ENCODE results near the gene CDC73. TPM values are rescaled to one million over a fixed set of nuclear protein-coding genes. Genes with fewer than 3 reads are reported as not detected.
A peak's percentile ranks its signal among the peaks of the same experiment; 100 is the strongest.

The CDC73 gene
- total RNA-seq, 2 donors from 2014 or later, result 61.2 to 62.8 TPM

GRCh38 chr1:193189442-193190095 lies 67.7 kb downstream of the CDC73 start:
- Histone ChIP-seq H3K4me1 (ENCODE audit: control insufficient read depth in 1 of 2, low read depth in 2 of 2) (peaks cover 42 to 60% of the 10 kb centered on the region in 2 donors), H3K36me3 (no peaks in the 10 kb centered on the region), H3K27ac (no peak overlapping the region), H3K4me3 (no peak overlapping the region), H3K9me3 (no peaks in the 10 kb centered on the region), H3K27me3 (replicated peaks; ENCODE audit: insufficient read depth) (no peaks in the 10 kb centered on the region)
- ATAC-seq (ENCODE audit: insufficient number of reproducible peaks, low FRiP score, low read depth) (no peak), DNase-seq (ENCODE audit: low spot score) (no peak)
- TF ChIP-seq CTCF (IDR thresholded peaks at IDR 0.05), result no peak

GRCh38 chr1:193190096-193190744 lies 68.4 kb downstream of the CDC73 start:
- DNase-seq (ENCODE audit: low spot score), result no peak
- no peak for ATAC-seq (ENCODE audit: insufficient number of reproducible peaks, low FRiP score, low read depth)
- H3K4me1 ChIP-seq (ENCODE audit: control insufficient read depth in 1 of 2, low read depth in 2 of 2), result peaks cover 42 to 56% of the 10 kb centered on the region in 2 donors
- TF ChIP-seq CTCF (IDR thresholded peaks at IDR 0.05), result peak; percentile 9
- no peaks in the 10 kb centered on the region for H3K27me3 ChIP-seq (replicated peaks; ENCODE audit: insufficient read depth)
- no peak overlapping the region for H3K4me3 ChIP-seq
- H3K27ac ChIP-seq, result no peak overlapping the region
- H3K9me3 ChIP-seq, result no peaks in the 10 kb centered on the region
- no peaks in the 10 kb centered on the region for H3K36me3 ChIP-seq

- H3K4me3 ChIP-seq, result no peak overlapping the region
- no peaks in the 10 kb centered on the region for H3K9me3 ChIP-seq
- ATAC-seq (ENCODE audit: insufficient number of reproducible peaks, low FRiP score, low read depth), result no peak
- H3K27me3 ChIP-seq (replicated peaks; ENCODE audit: insufficient read depth), result no peaks in the 10 kb centered on the region
- H3K4me1 ChIP-seq (ENCODE audit: control insufficient read depth in 1 of 2, low read depth in 2 of 2), result peaks cover 25 to 37% of the 10 kb centered on the region in 2 donors
- DNase-seq (ENCODE audit: low spot score), result no peak
- H3K36me3 ChIP-seq, result no peaks in the 10 kb centered on the region
- H3K27ac ChIP-seq, result no peak overlapping the region
- no peak for TF ChIP-seq CTCF (IDR thresholded peaks at IDR 0.05)
Observed at GRCh38 chr1:193192586-193192985, 70.8 kb downstream of the CDC73 start.

GRCh38 chr1:193199940-193200339 lies 78.1 kb downstream of the CDC73 start:
- no peak for TF ChIP-seq CTCF (IDR thresholded peaks at IDR 0.05)
- H3K9me3 ChIP-seq, result no peaks in the 10 kb centered on the region
- no peaks in the 10 kb centered on the region for H3K4me1 ChIP-seq (ENCODE audit: control insufficient read depth in 1 of 2, low read depth in 2 of 2)
- no peak for ATAC-seq (ENCODE audit: insufficient number of reproducible peaks, low FRiP score, low read depth)
- H3K27me3 ChIP-seq (replicated peaks; ENCODE audit: insufficient read depth), result no peaks in the 10 kb centered on the region
- DNase-seq (ENCODE audit: low spot score), result no peak
- no peak overlapping the region for H3K27ac ChIP-seq
- no peak overlapping the region for H3K4me3 ChIP-seq
- peaks cover 3% of the 10 kb centered on the region for H3K36me3 ChIP-seq

GRCh38 chr1:193201021-193201420 lies 79.2 kb downstream of the CDC73 start:
- no peak for TF ChIP-seq CTCF (IDR thresholded peaks at IDR 0.05)
- DNase-seq (ENCODE audit: low spot score) (no peak), ATAC-seq (ENCODE audit: insufficient number of reproducible peaks, low FRiP score, low read depth) (no peak)
- no peak overlapping the region for H3K4me3 ChIP-seq
- peaks cover 3% of the 10 kb centered on the region for H3K36me3 ChIP-seq
- no peaks in the 10 kb centered on the region for H3K27me3 ChIP-seq (replicated peaks; ENCODE audit: insufficient read depth)
- H3K27ac ChIP-seq, result no peak overlapping the region
- no peaks in the 10 kb centered on the region for H3K9me3 ChIP-seq
- no peaks in the 10 kb centered on the region for H3K4me1 ChIP-seq (ENCODE audit: control insufficient read depth in 1 of 2, low read depth in 2 of 2)
